Heart right ventricle (tissue), 16 donors: ENCODE data around the gene CUBN. TPM values are rescaled to one million over a fixed set of nuclear protein-coding genes. Genes with fewer than 3 reads are reported as not detected.

Experiments used
- ATAC-seq, 8 donors: fragments of 200-7000 bp; cut with Tn5 transposase; one replicate each; pipeline ENCODE4 v1.9.1; 2020; ENCODE audit warnings: mild to moderate bottlenecking in 8 of 8, moderate library complexity in 8 of 8, moderate number of reproducible peaks in 1 of 8
- DNase-seq, 2 donors: peaks; one replicate each; pipeline ENCODE4 v3.0.0-alpha.2; 2020
- H3K27ac ChIP-seq, 10 donors: fragments of 200-600 bp; sonication (generic) in 2 of 10; one replicate each; pipeline versions ENCODE4 v1.5.0 to v1.8.0; 2020 to 2022; ENCODE audit warnings: mild to moderate bottlenecking in 3 of 10
- H3K27me3 ChIP-seq, 7 donors: fragments of 200-600 bp; one replicate each; pipeline ENCODE4 v1.8.0; 2021 to 2022; ENCODE audit warnings: mild to moderate bottlenecking in 2 of 7
- H3K36me3 ChIP-seq, 9 donors: fragments of 200-600 bp; sonication (generic) in 1 of 9; one replicate each; pipeline versions ENCODE4 v1.5.0 to v1.8.0; 2020 to 2022; ENCODE audit warnings: mild to moderate bottlenecking in 2 of 9
- H3K4me1 ChIP-seq, 9 donors: fragments of 200-600 bp; sonication (generic) in 1 of 9; one replicate each; pipeline versions ENCODE4 v1.5.0 to v1.8.0; 2020 to 2022; ENCODE audit warnings: mild to moderate bottlenecking in 4 of 9
- H3K4me3 ChIP-seq, 10 donors: fragments of 200-600 bp; sonication (generic) in 2 of 10; one replicate each; pipeline versions ENCODE4 v1.5.0 to v1.8.0; 2020 to 2022; ENCODE audit warnings: mild to moderate bottlenecking in 7 of 10, moderate library complexity in 2 of 10
- H3K9me3 ChIP-seq, 11 donors: fragments of 200-600 bp in 10 of 11; sonication (generic) in 2 of 11; one replicate each; pipeline versions ENCODE4 v1.5.0 to v1.8.0; 2013 to 2022; ENCODE audit warnings: mild to moderate bottlenecking in 2 of 11, control low read depth in 1 of 11, moderate library complexity in 1 of 11
- WGBS, 2 donors: extraction: QIAGEN DNeasy Blood & Tissue Kit; methylation state at CpG; one replicate each; pipeline ENCODE4 v1.1.7; 2013; ENCODE audit warnings: inconsistent platforms in 1 of 2; 5-methylcytosine and 5-hydroxymethylcytosine counted together
- intact Hi-C, 10 donors: fragments of 100-400 bp; cut with DNase I; formaldehyde crosslinking; loops; one replicate each; pipeline versions ENCODE4 v1.11.1 to v1.14.2; 2022
- polyA plus RNA-seq, 2 donors: library from polyadenylated mRNA; stranded (reverse); fragments of 200-250 nt; gene quantifications; one replicate each; pipeline ENCODE4 v1.2.3, GENCODE V29; 2013
- total RNA-seq, 10 donors: library from RNA; stranded (reverse); fragmentation: NEBNext Ultra II Directional in 3 of 10; extraction: Animal tissue kit (Norgen Biotek cat#: 25700) in 3 of 10; gene quantifications; one replicate each; pipeline versions ENCODE4 v1.2.1 to v1.2.4, GENCODE V29; 2021 to 2023
- TF ChIP-seq, protein P1 (sequence below), 9 donors: fragments of 200-600 bp; sonication (generic) in 2 of 9; IDR thresholded peaks; one replicate each; pipeline versions ENCODE4 v1.5.0 to v1.8.0; 2021 to 2022; ENCODE audit warnings: antibody characterized with exemption in 9 of 9, mild to moderate bottlenecking in 5 of 9, moderate library complexity in 1 of 9
- donor health status: Arrhythmogenic right ventricular cardiomyopathy.
- donor health status: ischemic (EF 13 %, LVEDD 7.1; RV severe dilation, severe dysfunction).
- donor health status: healthy with polysubstance abuse.
- donor health status: DM: no; HTN: yes; CAD: no.
- donor health status: DM: no; HTN: no; CAD: no.
- donor health status: ischemic (EF 25% LVEDD 6.9; RV normal size, moderate dysfunction).
- donor health status: ischemic (EF 25% LVEDD 5.7; RV mildly dilated, moderate dysfunction).
- donor health status: healthy.
- donor health status: DM: yes; HTN: yes; CAD: no.
- donor health status: Ischemic cardiomyopathy.
- donor health status: ischemic (EF 35%, LVEDD 5.7; RV mildly dilated, moderate dysfunction).
- donor health status: nonischemic (EF 11% LVEDD 7.7; RV severe dilation, severe dysfunction).
- donor health status: DM: yes; HTN: yes; CAD: no.
- donor health status: PGD.
- donor health status: ischemic (EF 29% LVEDD 5.4; RV normal size, mild dysfunction).
- donor health status: nonischemic (EF 23%, LVEDD 6.1; RV moderate dilation, normal function).

Gene CUBN
- total and polyA plus RNA-seq, 12 donors: 0.13 to 1.2 (median 0.42) TPM

DNA sequence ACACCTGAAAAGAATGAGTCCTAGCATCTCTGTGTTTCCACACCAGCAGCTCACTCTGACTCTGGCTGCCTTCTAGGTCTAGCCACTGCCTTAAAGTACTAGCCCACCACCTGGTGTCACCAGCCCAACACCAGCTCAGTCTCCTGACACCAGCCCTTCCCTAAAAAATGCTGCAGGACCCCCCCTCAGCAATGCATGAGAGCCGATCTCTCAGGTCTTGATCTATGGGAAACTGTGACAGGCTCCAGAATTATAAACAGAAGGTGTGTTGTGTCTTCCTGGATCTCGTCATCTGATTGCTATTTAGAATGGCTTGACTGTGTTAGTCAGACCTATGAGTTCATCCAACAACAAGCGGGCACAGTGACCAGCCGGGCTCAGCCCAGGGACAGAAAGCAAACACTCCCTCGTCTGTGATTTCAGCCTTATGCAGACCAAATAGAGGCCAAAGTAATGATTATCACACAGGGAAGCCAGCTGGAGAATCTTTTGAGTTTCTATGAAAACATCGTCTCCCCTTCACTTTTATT, 66.6 kb downstream of the CUBN start:
- Histone ChIP-seq H3K9me3 (no peaks in the 10 kb centered on the region), H3K27ac (peak overlapping the region in 8 of 10 donors; percentile 1 to 65 (median 36)), H3K36me3 (no peaks in the 10 kb centered on the region), H3K4me3 (no peak overlapping the region), H3K4me1 (peaks cover 0 to 28% (median 15%) of the 10 kb centered on the region in 9 donors), H3K27me3 (no peaks in the 10 kb centered on the region)
- intact Hi-C loops: no loop called here
- TF ChIP-seq, protein P1, sequence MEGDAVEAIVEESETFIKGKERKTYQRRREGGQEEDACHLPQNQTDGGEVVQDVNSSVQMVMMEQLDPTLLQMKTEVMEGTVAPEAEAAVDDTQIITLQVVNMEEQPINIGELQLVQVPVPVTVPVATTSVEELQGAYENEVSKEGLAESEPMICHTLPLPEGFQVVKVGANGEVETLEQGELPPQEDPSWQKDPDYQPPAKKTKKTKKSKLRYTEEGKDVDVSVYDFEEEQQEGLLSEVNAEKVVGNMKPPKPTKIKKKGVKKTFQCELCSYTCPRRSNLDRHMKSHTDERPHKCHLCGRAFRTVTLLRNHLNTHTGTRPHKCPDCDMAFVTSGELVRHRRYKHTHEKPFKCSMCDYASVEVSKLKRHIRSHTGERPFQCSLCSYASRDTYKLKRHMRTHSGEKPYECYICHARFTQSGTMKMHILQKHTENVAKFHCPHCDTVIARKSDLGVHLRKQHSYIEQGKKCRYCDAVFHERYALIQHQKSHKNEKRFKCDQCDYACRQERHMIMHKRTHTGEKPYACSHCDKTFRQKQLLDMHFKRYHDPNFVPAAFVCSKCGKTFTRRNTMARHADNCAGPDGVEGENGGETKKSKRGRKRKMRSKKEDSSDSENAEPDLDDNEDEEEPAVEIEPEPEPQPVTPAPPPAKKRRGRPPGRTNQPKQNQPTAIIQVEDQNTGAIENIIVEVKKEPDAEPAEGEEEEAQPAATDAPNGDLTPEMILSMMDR (IDR thresholded peaks at IDR 0.05): no peak
- peak; percentile 11 to 14 for DNase-seq
- 58 to 61% methylated on average over 6 of the region's 6 CpGs for WGBS, 2 donors
- ATAC-seq: peak; percentile 17 to 83 (median 54)

DNA sequence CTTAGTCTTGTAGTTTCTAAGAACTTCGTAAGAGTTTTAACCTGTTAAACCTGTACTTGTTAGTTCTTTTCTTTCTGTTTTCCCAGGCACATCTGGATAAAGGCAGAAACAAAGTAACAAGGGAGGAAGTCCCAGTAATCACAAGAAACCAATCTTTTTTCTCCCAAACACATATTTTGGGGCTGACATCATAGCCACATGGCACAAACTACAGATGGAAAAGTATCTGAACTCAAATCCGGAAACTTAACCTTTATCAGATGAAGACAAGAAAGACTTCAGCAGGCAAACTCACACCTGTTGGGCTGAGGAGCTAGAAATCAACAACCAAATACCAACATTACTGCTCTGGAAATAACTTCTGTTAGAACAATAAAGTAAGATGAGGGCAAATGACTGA, 67.1 kb downstream of the CUBN start:
- peak overlapping the region in 8 of 10 donors; percentile 1 to 65 (median 40) for H3K27ac ChIP-seq
- DNase-seq (no peak), ATAC-seq (peak in 6 of 8 donors; percentile 28 to 83 (median 57))
- H3K4me3 ChIP-seq: no peak overlapping the region
- H3K4me1 ChIP-seq: peaks cover 0 to 28% (median 15%) of the 10 kb centered on the region in 9 donors
- no peaks in the 10 kb centered on the region for H3K9me3 ChIP-seq
- H3K36me3 ChIP-seq: no peaks in the 10 kb centered on the region
- TF ChIP-seq, protein P1 (IDR thresholded peaks at IDR 0.05): no peak
- intact Hi-C loops: no loop called here
- H3K27me3 ChIP-seq: no peaks in the 10 kb centered on the region
- WGBS, 2 donors: 48 to 54% methylated on average over 2 of the region's 2 CpGs

DNA sequence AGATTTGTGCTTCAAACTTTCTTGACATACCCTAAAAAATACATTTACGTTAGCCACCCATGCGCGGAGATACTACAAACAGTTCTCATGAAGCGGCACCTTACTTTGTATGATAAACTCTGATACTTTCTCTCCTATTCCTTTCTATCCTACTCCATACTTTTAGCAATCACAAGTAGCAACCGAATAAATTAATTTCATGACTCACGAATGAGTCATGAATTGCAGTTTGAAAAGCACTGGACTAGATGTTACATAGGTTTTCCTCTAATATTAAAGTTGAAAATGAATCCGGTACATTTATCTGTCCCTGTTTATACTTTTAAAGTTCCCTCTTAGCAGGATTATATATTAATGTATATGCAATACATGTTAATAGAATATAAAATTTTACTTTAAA, 67.6 kb downstream of the CUBN start:
- H3K4me3 ChIP-seq: no peak overlapping the region
- no peak for DNase-seq
- no peaks in the 10 kb centered on the region for H3K27me3 ChIP-seq
- no peaks in the 10 kb centered on the region for H3K9me3 ChIP-seq
- peak in 2 of 8 donors; percentile 27 to 48 for ATAC-seq
- H3K27ac ChIP-seq: peak overlapping the region in 6 of 10 donors; percentile 1 to 65 (median 40)
- TF ChIP-seq, protein P1 (IDR thresholded peaks at IDR 0.05): no peak
- intact Hi-C loops: no loop called here
- 85 to 92% methylated on average over 7 of the region's 7 CpGs for WGBS, 2 donors
- peaks cover 0 to 28% (median 15%) of the 10 kb centered on the region in 9 donors for H3K4me1 ChIP-seq
- H3K36me3 ChIP-seq: no peaks in the 10 kb centered on the region

DNA sequence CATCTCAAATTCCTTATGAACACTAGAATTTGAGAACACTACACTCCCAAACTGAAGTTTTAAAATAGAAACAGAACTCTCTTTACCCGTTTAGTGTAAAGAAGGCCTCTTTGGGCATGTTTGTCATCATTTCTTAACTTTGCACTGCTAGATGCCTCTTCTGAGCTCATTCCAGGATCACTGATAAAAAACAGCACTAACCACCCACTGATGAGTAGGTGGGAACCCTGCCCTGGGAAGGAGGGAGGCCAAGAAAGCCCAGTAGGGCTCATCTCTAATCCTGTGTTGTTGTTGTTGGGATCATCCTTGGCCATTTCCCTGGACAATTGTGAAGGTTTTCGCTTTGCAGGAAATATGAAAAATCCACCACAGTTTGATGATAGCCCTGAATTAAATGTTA, 68.2 kb downstream of the CUBN start:
- Histone ChIP-seq H3K27ac (peak overlapping the region in 3 of 10 donors; percentile 43 to 65 (median 48)), H3K4me1 (peaks cover 0 to 28% (median 15%) of the 10 kb centered on the region in 9 donors), H3K36me3 (no peaks in the 10 kb centered on the region), H3K4me3 (no peak overlapping the region), H3K27me3 (no peaks in the 10 kb centered on the region), H3K9me3 (no peaks in the 10 kb centered on the region)
- ATAC-seq: no peak
- intact Hi-C loops: no loop called here
- TF ChIP-seq, protein P1 (IDR thresholded peaks at IDR 0.05): no peak
- DNase-seq: no peak
- 85 to 90% methylated on average over 2 of the region's 2 CpGs for WGBS, 2 donors
